Measurements from ENCODE around the gene DPEP2. TPM values are rescaled to one million over a fixed set of nuclear protein-coding genes. Genes with fewer than 3 reads are reported as not detected.
A peak's percentile ranks its signal among the peaks of the same experiment; 100 is the strongest.
"Not testable (repeated sequence)": the region's sequence is repeated elsewhere in the genome, so short reads cannot be mapped to it uniquely, and the experiment has no call there.

Gene DPEP2
- total RNA-seq, 1 donor from 2014 or later = 1.0 TPM

DNA sequence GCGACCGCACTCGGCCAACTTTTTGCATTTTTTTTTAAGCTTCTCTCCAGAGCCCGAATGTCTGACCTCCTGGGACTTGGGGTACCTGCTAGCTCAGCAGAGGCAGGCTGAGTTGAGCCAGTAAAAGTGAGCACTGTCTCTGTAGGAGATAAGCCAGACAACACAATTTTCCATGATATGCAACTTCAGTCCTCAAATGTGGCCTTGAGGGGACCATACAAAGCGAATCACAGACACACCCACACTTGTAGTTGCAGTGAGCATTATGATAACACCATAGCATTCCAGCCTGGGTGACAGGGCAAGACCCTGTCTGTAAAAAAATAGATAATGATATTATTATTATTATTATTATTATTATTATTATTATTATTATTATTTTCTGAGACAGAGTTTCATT, 2.6 kb downstream of the DPEP2 start:
- H3K4me3 Mint-ChIP-seq (ENCODE audit: unreplicated experiment) = no peak overlapping the region
- DNase-seq (ENCODE audit: low spot score) = no peak
- H3K27ac Mint-ChIP-seq (ENCODE audit: unreplicated experiment) = no peak overlapping the region
- TF ChIP-seq, protein P1, sequence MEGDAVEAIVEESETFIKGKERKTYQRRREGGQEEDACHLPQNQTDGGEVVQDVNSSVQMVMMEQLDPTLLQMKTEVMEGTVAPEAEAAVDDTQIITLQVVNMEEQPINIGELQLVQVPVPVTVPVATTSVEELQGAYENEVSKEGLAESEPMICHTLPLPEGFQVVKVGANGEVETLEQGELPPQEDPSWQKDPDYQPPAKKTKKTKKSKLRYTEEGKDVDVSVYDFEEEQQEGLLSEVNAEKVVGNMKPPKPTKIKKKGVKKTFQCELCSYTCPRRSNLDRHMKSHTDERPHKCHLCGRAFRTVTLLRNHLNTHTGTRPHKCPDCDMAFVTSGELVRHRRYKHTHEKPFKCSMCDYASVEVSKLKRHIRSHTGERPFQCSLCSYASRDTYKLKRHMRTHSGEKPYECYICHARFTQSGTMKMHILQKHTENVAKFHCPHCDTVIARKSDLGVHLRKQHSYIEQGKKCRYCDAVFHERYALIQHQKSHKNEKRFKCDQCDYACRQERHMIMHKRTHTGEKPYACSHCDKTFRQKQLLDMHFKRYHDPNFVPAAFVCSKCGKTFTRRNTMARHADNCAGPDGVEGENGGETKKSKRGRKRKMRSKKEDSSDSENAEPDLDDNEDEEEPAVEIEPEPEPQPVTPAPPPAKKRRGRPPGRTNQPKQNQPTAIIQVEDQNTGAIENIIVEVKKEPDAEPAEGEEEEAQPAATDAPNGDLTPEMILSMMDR (IDR thresholded peaks at IDR 0.05; ENCODE audit: unreplicated experiment) = no peak
- H3K36me3 Mint-ChIP-seq (ENCODE audit: low read depth, unreplicated experiment) = no peaks in the 10 kb centered on the region
- peaks cover 22% of the 10 kb centered on the region for H3K4me1 Mint-ChIP-seq (ENCODE audit: unreplicated experiment)
- no peaks in the 10 kb centered on the region for H3K9me3 Mint-ChIP-seq (ENCODE audit: unreplicated experiment)
- H3K27me3 Mint-ChIP-seq (ENCODE audit: unreplicated experiment) = peaks cover 8% of the 10 kb centered on the region

DNA sequence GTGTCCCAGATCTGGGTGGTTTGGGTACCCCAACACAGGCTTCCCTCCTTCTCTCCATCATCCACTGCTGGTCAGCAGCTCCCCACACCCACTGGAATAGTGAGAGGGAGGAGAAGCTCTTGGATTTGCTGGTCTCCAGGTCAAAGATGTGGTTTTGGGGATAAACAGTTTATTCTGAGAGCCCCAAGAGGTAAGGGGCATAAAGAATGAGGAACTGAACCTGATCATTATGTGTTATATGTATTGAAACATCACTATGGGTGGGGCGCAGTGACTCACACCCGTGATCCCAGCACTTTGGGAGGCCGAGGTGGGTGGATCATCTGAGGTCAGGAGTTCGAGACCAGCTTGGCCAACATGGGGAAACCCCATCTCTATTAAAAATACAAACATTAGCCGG, 3.9 kb downstream of the DPEP2 start:
- no peak overlapping the region for H3K4me3 Mint-ChIP-seq (ENCODE audit: unreplicated experiment)
- H3K27ac Mint-ChIP-seq (ENCODE audit: unreplicated experiment) = no peak overlapping the region

DNA sequence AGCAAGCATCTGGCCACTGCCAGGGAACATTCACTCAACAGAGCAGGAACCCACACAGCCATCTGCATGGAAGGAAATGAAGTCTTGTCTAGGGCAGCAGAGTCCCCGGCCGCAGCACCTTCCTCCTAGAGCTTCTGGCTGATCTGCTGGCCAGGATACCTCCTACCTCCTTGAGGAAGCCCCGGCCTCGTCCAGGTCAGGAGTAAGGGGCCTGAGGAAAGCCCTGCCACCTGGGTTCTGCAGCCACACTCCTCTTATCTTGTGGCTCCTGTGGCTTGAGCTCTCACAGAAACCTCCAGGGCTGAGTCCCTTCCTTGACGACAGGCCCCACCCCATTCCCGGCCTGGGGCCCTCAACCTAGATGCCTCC, 5.3 kb downstream of the DPEP2 start:
- DNase-seq (ENCODE audit: low spot score); H3K36me3 Mint-ChIP-seq (ENCODE audit: low read depth, unreplicated experiment); H3K9me3 Mint-ChIP-seq (ENCODE audit: unreplicated experiment); H3K27ac Mint-ChIP-seq (ENCODE audit: unreplicated experiment); H3K4me1 Mint-ChIP-seq (ENCODE audit: unreplicated experiment): not testable (repeated sequence)
- H3K27me3 Mint-ChIP-seq (ENCODE audit: unreplicated experiment) = peaks cover 13% of the 10 kb centered on the region
- peak overlapping the region; percentile 62 for H3K4me3 Mint-ChIP-seq (ENCODE audit: unreplicated experiment)

More for the DNA sequence above, 3.9 kb downstream of the DPEP2 start:
- Mint-ChIP-seq H3K4me1 (ENCODE audit: unreplicated experiment) (peaks cover 18% of the 10 kb centered on the region), H3K9me3 (ENCODE audit: unreplicated experiment) (no peaks in the 10 kb centered on the region), H3K36me3 (ENCODE audit: low read depth, unreplicated experiment) (no peaks in the 10 kb centered on the region), H3K27me3 (ENCODE audit: unreplicated experiment) (peaks cover 8% of the 10 kb centered on the region)
- DNase-seq (ENCODE audit: low spot score) = no peak
- TF ChIP-seq, protein P1 (IDR thresholded peaks at IDR 0.05; ENCODE audit: unreplicated experiment) = no peak

DNA sequence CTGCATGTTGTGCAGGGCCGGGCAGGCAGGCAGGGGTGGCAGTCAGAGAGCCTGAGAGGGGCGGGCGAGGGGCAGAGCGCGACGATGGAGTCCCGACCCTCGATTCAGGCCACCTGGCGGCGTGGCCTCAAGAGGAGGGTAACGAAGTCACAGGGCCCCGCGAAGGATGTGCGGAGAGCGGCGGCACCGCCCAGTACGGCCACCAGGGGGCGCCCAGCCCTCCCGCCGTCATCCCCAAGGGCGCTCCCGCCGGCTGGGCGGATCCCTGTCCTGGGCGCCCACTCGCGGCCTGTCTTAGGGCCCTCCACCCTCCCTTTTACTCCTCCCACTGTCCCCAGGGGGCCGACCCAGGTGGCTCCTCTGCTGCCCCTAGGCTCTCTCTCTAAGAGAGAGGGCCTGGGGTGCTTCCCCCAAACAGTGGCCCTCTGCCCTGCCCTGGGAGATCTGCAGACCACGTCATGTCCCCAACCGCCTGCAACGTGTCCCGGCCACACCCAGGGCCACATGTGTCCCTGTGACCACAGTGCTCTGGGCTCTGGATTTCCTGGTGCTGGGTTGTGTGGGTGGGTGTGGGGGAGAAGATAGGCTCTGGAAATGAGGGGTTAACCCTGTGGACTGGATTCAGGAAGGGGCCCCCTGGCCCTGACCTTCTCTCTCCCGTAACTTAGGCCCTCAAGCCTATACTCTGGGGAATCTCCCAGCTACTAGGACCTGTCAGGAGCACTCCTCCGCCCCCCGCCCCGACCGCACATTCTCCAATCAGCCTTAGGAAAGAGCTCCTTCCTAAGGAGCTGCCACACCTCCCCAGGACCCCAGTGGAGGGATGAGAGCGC, 5.9 kb downstream of the DPEP2 start:
- Mint-ChIP-seq H3K36me3 (ENCODE audit: low read depth, unreplicated experiment) (no peaks in the 10 kb centered on the region), H3K27me3 (ENCODE audit: unreplicated experiment) (peaks cover 10% of the 10 kb centered on the region), H3K4me1 (ENCODE audit: unreplicated experiment) (peaks cover 3% of the 10 kb centered on the region), H3K4me3 (ENCODE audit: unreplicated experiment) (peak overlapping the region; percentile 62), H3K9me3 (ENCODE audit: unreplicated experiment) (no peaks in the 10 kb centered on the region), H3K27ac (ENCODE audit: unreplicated experiment) (no peak overlapping the region)
- peak; percentile 78 for DNase-seq (ENCODE audit: low spot score)
- TF ChIP-seq, protein P1 (IDR thresholded peaks at IDR 0.05; ENCODE audit: unreplicated experiment) = peak; percentile 97

DNA sequence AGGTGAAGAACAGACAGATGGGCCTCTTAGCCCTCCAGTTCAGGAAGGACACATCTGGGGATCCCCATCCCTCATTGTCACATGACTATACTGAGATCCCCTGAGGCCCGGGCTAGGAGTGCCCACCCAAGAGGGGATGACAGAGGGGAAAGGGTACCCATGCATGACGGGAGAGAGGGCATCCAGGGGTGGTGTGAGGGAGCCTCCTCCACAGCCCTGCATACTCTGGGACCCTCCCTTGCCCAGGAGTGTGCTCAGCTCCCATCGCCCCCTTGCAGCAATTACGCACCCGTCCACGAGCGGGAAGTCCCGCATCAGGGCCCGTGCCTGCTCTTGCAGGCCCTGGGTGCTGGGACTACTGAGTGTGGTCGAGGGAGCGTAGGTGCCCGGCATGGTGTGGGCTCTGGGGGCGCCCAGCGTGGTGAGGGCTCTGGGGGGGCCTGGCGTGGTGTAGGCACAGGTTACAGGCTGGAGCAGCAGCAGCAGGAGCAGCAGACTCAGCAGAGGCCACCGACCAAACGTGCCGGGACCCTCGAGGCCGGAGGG, 6.5 kb downstream of the DPEP2 start:
- Mint-ChIP-seq H3K27ac (ENCODE audit: unreplicated experiment) (no peak overlapping the region), H3K4me3 (ENCODE audit: unreplicated experiment) (no peak overlapping the region)
- no peak for DNase-seq (ENCODE audit: low spot score)

More for the DNA sequence above, 6.5 kb downstream of the DPEP2 start:
- H3K9me3 Mint-ChIP-seq (ENCODE audit: unreplicated experiment) = no peaks in the 10 kb centered on the region
- H3K36me3 Mint-ChIP-seq (ENCODE audit: low read depth, unreplicated experiment) = peaks cover 4% of the 10 kb centered on the region
- H3K27me3 Mint-ChIP-seq (ENCODE audit: unreplicated experiment) = peaks cover 11% of the 10 kb centered on the region
- TF ChIP-seq, protein P1 (IDR thresholded peaks at IDR 0.05; ENCODE audit: unreplicated experiment) = no peak
- peaks cover 8% of the 10 kb centered on the region for H3K4me1 Mint-ChIP-seq (ENCODE audit: unreplicated experiment)

All from endothelial cell (in vitro differentiated cells).